Measurements from ENCODE around the gene KRTAP5-4.
"Not testable (repeated sequence)": the region's sequence is repeated elsewhere in the genome, so short reads cannot be mapped to it uniquely, and the experiment has no call there.

The KRTAP5-4 gene, protein sequence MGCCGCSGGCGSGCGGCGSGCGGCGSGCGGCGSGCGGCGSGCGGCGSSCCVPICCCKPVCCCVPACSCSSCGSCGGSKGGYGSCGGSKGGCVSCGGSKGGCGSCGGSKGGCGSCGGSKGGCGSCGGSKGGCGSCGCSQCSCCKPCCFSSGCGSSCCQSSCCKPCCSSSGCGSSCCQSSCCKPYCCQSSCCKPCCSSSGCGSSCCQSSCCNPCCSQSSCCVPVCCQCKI

DNA sequence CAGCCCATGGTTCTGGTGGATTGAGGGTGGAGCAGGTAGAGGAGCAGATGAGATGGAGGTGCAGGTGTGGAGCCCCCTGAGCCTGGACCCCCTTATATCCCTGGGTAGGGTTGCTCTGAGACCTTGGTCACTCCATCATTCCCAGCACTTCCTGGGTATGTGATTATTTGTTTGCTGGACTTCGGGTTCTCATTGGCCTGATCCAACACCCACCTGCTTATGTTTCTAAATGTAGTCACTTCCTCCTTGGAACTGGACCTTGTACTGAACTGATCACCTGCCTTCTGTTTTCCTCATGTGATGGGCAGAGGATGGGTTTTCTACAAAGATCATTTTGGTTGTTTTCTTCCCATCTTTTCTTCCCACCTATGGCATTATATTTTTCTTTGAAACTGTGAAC lies at the start of gene KRTAP5-4:
Gene KRTAP5-4 (minus strand): TSS at position 53 of the 400 bp plus-strand sequence. CDS start 45 bp downstream, at position 8.
- DNase-seq, result no peak

DNA sequence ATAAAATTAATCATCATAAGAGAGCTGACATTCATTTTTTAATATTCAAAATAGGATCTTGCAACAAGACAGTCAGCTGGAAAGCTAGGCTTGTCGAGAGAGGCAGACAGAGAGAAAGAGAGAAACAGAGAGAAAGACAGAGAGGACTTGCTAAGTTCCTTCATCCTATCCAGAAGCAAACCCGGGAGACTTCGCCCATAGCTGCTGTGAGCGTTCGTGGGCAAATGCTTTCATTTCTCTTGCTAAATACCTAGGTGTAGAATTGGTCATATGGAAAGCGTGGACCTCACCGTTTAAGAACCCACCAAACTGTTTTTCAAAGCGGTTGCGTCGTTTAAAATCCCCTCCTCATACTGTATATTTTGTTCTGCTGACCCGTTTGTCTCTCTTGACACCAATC lies 49.7 kb upstream of the KRTAP5-4 start:
- DNase-seq, result no peak

DNA sequence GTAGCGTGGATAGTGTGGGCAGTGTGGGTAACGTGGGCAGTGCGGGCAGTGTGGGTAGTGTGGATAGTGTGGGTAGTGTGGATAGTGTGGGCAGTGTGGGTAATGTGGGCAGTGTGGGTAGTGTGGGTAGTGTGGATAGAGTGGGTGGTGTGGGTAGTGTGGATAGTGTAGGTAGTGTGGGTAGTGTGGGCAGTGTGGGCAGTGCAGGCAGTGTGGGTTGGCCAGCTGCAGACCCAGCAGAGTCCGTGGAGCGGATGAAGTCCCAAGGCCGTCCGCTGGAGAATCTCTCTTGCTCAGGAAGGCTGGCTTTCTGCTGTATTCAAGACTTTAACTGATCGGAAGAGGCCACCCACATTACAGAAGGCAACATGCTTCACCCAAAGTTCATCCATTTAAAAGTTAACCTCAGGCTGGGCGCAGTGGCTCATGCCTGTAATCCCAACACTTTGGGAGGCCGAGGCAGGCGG lies 49.0 kb upstream of the KRTAP5-4 start:
- no peak for DNase-seq

DNA sequence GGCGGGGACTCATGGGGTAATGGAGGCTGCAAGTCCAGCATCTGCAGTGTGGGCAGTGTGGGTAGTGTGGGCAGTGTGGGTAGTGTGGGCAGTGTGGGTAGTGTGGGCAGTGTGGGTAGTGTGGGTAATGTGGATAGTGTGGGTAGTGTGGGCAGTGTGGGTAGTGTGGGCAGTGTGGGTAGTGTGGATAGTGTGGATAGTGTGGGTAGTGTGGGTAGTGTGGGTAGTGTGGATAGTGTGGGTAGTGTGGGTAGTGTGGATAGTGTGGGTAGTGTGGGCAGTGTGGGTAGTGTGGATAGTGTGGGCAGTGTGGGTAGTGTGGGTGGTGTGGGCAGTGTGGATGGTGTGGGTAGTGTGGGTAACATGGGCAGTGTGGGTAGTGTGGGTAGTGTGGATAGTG lies 48.5 kb upstream of the KRTAP5-4 start:
- peak in 1 of 56 donors; percentile 40 for DNase-seq

DNA sequence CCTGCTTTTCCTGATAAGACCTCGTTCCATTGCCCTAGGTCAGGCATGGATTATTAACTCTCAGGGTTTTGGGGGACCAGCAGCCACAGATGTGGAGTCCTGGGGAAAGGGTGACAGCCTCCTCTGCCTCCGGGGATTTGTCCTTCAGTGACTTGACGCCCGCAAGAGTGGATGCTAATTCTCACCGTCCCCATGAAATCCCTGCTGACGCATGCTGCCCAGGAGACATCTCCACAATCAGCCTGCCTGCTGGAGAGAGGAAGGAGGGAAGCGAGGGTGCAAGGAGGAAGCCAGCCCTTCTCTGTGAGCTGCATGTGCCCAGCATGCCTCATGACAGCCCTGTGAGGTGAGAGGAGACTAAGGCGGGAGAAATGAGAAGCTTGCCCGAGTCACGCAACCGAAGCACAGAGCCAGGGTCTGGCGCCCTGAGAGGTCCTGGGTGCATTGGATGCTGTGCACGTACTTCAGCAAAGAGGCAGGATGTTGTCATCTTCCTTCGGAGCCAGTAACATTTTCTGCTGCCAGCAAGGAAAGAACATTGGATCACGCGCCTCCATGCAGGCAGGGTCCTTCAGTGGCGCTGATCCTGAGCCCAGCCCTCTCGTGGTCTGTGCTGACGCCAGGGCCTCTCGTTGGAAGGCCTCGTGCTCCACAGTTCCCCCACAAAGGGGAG lies 47.7 kb upstream of the KRTAP5-4 start:
- DNase-seq, result peak in 15 of 56 donors; percentile 9 to 70 (median 29)

DNA sequence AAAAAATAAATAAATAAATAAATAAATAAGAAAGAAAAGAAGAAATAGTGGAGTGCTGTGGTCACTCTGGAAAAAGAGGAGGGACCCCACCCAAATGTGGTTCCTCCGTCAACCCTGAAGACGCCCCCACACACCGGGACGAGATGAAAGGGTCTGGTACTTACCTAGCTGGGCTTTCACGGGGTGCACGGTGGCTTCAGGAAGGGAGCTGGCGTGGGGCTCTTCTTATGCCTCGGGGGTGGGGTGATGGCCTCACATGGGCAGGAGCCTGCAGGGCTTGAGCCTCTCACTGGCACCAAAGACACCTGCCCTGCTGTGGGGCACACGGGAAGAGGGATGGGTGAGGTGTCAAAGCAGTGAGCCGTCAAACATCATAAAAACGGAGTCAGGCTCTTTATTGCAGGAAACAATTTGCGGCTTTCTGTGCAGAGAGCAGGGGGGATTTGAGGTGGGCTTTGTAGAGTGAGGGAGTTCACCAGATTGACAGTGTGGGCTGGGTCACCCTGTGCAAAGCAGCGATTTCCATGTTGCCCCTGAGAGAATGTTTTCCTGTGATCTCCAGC lies 47.1 kb upstream of the KRTAP5-4 start:
- DNase-seq, result no peak

DNA sequence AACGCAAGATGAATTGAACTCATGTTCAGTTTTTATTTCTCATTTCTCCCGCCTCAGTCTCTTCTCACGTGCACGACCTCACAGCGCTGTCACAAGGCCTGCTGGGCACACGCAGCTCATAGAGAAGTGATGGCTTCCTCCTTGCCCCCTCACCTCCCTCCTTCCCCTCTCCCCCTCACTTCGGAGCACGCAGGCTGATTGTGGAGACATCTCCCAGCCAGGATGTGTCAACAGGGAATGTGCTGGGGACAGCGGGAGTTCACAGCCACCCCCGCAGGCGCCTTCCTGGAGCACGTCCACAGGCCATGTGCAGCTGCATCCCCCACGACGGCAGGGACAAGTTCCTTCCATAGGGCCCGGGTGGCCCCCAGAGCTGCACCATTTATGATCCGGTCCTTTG lies 46.0 kb upstream of the KRTAP5-4 start:
- DNase-seq, result no peak

DNA sequence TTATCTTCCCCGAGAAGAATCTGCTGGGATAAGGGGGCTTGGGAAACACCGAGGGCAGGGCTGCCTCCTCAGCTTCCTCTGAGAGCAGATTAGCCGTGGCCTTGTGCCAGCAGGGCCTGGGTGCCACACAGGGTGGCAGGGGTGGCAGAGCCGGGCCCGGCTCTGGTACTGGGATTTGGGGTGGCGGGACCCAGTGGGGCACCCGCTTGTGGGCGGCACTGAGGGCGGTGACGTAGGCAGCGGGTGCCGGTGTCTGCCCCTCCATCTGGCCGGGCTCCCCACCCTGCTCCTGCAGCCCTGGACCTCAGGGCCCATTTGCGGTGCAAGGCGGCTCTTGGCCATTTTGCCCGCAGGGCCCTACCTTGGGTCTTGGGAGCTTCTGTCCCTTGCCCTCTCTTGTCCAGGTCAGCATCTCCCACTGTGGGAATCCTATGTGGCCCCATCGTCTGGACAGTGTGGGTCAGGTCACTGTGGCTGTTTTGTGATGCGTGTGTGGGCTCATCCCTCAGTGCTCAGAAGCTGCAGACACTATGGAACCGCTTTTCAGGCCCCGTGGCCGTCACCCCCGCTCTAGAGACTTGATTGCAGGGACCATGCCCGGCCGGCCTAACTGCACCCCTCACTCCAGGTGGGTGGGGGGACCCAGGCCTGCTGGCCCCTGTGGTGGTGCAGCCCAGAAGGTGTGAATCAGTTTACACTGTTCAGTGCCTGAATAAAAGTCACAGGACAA lies 45.3 kb upstream of the KRTAP5-4 start:
- no peak for DNase-seq

DNA sequence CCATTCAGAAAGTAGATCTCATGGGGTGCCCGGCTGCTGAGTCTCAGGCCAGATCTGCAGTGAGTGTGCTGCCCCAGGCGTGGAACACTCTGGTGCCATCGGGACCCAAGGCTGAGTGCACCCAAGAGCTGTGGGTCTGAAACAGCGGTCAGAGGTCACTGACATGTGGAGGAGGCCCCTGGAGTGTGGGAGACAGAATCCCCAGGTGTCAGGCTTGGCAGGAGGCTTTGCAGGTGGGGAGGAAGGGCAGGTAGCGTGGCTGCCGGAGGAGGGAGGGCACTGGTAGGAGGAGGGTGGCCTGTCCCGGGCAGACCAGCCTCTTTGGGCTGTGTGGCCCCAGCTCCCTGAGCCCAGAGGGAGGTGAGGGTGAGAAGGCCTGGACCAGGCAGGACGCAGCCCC lies 43.4 kb upstream of the KRTAP5-4 start:
- DNase-seq, result no peak

DNA sequence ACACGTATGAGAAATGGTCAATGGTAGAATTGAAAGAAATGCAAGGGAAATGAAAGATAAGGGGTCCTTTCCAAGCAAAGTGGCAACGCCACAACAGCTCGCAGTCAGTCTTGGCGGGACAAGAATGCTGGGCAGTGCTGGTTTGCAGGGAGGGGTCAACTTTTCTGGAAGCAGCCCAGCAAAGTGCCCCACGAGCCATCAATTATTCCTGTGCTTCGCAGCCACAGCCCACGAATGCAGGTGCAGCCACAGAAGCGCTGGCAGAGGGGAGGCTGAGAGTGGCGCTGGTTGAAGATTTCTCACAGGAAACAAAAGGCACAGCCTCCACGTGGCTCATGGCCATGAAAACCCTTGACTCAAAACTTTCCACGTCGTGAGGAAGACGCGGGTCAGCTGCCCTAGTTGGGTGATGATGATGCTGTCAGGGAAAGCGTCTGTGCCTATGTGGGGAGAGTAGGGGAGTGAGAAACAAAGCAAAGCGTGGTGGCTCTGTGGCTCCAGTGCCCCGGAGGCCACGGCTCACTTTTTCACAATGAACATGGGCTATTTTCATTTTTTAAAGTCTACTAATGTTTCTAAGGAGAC lies 40.9 kb upstream of the KRTAP5-4 start:
- not testable (repeated sequence) for DNase-seq

DNA sequence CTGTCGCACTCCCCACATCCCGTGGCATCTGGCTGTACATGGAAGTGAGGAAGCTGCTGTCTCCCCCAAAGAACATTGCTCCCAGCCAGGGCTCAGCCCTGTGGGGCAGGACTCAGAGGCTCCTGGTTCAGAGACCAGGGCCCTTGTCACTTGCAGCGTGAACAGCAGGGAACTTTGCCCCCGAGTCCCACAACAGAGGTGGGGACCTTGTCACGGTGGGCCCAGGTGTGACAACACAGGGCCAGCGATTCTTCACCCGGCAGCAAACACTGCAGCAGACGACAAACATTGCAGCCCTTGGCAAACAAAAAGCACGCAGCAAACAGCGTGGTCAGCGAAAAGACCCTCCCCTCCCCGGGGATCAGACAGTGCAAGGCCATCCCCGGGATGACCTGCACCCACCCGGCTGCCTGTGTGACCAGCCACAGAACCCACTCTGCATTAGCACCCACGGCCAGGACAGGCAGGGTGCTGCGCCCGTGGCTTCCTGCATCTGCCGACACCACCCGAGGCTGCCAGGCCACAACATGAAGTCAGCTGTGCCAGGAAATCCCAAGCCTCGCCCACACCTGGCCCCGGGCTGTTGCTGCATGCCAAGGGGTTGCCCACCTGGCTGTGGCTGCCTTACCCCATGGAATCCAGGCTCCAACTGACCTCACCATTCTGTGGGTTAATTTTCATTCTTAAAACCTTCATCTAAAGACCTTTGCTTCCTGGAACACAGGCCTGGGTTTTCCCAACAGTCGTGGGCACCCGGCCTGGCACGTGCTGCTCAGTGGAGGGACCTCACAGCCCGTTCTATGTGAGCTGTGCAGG lies 39.7 kb upstream of the KRTAP5-4 start:
- not testable (repeated sequence) for DNase-seq

DNA sequence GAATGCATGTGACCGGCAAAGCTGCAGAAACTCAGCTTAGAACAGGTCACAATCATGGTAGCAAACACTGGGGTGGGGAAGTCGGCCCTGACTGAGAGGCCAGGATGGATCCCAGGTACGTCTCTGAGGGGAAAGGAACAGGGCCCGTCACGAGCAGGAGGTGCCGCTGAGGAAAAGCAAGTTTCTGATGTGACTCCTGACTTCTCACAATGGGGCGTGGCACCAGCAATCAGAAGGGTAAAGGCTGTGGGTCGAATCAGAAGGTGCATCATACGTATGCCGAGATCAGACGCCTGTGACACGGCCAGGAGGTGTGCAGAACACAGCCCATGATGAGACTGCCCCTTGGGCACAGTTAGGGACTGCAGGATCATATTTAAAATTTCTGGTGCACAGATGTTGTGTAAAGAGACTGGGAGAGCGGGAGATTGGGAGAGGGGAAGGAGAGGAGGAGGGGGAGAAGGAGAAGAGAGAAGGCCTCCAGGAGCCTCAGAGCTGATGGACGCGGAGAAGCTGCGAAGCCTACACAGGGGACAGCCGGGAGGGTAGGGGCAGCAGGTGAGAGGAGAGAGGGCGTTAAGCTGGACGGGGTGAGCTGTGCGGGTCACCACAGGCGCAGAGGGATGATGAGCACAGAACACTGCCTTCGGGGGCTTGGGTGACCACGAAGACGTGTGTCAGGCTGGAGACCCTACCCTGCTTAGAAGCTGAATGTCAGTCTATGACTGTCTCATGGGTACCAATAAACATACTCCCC lies 38.4 kb upstream of the KRTAP5-4 start:
- no peak for DNase-seq

DNA sequence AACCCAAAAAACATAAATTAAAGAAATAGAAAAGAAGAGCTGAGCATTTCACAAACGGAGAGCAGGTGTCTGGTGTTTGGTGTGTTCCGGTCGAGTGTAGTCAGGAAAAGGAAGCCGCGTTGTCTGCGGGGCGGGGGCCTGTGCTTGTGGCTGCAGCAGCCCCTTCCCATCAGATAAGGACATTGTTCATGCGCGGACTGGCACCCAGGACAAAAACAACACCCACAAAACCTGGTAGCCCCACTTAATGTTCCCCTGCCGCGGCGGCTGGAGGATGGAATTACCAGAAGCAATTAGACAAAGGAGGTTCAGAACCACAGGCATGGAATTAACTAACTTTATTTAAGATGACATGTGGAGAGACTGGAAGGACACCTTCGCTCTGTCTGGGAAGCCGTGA lies 37.6 kb upstream of the KRTAP5-4 start:
- no peak for DNase-seq

DNA sequence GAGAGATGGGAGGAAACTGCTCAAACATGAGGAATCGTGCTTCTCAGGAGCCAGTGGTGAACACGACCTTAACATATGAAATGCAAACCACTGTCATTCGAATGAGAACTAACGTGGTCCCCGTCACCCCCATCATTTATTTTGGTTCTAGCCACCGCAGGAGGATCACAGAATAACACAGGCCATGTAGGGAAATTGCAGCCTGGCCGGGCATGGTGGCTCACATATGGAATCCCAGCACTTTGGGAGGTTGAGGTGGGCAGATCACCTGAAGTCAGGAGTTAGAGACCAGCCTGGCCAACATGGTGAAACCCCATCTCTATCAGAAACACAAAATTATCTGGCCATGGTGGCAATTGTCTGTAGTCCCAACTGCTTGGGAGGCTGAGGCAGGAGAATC lies 34.7 kb upstream of the KRTAP5-4 start:
- no peak for DNase-seq

DNA sequence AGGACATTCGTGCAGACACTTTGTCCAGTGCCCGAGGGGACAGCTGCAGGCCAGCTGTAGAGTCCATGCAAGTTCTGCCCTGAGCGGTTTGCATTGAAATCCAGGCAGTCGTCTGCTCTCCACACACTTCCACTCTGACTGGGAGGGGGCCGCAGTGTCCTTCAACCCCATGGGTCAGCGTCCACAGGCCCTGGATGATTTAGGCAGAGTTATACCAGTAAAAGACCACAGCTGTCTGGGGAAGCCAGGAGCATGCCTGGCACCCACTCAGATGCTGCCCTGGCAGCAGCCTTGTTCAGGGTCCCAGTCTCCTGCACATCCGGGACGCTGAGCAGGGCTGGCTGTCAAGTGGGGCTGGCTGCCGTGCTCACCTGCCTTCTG lies 34.1 kb upstream of the KRTAP5-4 start:
- DNase-seq, result no peak

DNA sequence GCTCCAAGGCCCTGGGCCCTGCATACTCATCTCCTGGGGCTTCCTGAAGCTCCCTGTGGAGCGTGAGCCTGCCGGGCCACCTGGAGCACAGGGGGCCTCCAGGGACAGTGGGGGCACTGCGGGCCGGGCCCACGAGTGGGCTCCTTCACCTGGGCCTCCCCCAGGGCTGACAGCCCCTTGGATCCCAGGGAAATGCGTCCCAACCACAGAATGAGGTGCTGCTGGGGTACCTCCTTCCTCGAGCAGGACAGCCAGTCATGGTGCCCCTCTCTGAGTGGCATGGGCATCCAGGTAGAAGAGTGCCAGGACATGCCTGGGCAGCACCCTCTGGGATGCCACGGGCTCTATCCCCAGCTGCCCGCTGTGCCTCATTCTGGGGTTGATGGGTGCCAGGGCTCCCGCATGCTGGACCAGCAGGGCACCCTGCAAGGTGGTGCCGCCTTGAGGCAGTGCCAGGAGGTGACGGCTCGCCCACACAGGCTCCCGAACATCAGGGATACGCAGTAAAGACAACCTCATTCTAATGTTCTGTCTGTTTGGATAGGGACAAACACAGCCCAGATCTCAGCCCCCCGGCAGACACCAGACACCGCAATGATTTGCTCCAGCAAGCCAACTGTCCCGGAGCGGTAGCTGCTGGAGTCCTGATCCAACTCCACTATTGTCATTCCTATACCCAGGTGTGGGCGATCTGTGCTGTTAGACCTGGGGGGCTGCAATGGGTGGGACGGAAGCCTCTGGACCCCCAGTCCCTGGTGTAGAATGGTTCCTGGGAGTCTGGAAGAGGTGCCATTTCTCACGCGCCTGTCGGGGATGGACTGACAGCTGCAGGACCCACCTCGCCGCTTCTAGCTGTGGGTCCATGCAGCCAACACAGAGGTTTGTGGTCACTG lies 33.5 kb upstream of the KRTAP5-4 start:
- no peak for DNase-seq

DNA sequence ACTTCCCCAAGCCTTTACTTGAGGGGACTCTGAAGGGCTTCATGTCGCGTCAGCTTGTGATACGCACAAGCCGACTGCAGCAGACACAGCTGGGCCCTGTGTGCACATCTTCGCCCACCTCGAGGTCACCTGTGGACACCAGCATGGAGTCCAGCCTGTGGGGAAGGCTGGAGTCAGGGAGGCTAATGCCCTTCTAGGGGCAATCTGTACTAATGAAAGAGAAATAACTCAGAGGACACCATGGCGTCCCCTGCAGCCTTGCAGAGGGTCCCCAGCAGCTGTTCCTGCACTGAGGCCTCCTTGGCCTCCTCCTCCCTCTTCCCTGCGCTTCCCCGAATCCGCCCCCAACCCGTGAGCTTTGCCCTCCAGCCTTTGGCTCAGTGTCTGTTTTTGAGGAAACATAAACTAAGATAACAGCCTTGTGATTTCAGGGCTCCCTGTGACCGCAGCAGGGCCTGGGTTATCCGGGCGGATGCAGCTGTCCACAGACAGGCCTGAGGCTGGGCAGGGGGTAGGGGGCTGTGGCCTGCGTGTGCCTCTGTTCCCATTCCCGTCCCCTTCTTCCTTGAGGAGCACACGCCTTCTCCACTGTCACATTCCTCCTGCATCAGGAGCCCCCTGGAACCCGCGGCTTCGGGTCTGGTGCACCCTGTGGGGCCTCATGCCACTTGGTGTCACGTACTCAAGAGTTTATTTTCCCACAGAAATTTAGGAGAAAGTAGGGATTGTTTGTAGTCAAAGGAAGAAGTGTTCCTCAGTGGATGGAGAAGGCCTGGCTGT lies 32.6 kb upstream of the KRTAP5-4 start:
- DNase-seq, result no peak

Measured in amygdala (tissue), 56 donors.